Adrenal gland (tissue), 5 donors: ENCODE measurements around the gene SNX32.

Experiments used
- POLR2A ChIP-seq, 2 donors: fragments of 450-650 bp; IDR thresholded peaks; one replicate each; pipeline ENCODE4 v1.6.1; 2017; ENCODE audit warnings: antibody characterized with exemption in 2 of 2, mild to moderate bottlenecking in 2 of 2, moderate library complexity in 1 of 2
- TF ChIP-seq, protein P1 (sequence below), 6 experiments: fragments of 450-650 bp in 4 of 6; fragments of 200-600 bp in 2 of 6; sonication (generic) in 1 of 6; IDR thresholded peaks; 1 replicate in 5 of 6; 2 replicates in 1 of 6; pipeline versions ENCODE4 v1.5.1 to v1.8.0; 2016 to 2021; ENCODE audit warnings: antibody characterized with exemption in 6 of 6, mild to moderate bottlenecking in 2 of 6, moderate library complexity in 1 of 6
- donor health status: DM: no; HTN: no; CAD: no.

DNA sequence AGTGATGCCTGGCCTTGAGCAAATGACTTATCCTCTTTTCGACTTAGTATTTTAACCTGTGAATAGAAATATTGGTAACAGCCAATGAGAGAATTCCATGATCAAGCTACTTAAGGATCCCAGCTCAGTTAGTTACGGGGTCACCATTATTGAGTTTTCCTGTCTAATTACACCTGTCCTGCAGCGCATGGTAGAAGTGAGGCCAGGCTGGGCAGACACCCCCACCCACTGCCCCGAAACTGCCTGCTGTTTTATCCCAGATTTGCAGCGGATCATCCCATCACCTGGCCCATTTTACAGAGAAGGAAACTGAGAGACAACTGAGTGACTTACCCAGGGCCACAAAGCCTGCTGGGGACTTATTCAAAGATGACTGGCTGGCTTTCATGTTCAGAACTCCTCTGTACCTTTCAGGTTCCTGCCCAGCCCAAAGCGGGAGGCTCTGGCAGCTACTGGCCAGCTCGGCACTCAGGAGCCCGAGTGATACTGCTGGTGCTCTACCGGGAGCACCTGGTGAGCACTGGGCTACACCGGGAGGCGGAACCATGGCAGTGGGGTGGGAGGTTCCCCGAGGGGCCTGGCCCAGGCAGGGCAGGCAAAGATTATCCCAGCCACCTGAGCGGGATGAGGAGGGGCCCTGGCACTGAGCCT, 27.9 kb downstream of the SNX32 start:
- TF ChIP-seq, protein P1, sequence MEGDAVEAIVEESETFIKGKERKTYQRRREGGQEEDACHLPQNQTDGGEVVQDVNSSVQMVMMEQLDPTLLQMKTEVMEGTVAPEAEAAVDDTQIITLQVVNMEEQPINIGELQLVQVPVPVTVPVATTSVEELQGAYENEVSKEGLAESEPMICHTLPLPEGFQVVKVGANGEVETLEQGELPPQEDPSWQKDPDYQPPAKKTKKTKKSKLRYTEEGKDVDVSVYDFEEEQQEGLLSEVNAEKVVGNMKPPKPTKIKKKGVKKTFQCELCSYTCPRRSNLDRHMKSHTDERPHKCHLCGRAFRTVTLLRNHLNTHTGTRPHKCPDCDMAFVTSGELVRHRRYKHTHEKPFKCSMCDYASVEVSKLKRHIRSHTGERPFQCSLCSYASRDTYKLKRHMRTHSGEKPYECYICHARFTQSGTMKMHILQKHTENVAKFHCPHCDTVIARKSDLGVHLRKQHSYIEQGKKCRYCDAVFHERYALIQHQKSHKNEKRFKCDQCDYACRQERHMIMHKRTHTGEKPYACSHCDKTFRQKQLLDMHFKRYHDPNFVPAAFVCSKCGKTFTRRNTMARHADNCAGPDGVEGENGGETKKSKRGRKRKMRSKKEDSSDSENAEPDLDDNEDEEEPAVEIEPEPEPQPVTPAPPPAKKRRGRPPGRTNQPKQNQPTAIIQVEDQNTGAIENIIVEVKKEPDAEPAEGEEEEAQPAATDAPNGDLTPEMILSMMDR (IDR thresholded peaks at IDR 0.05): no peak
- TF ChIP-seq POLR2A (IDR thresholded peaks at IDR 0.05): no peak
